ENCODE results near the gene ZNF580. TPM values are rescaled to one million over a fixed set of nuclear protein-coding genes. Genes with fewer than 3 reads are reported as not detected.

The ZNF580 gene
- total and polyA plus RNA-seq, 10 of the 15 experiments (the other 5 are each of a cell fraction or from before 2014, with no cell fraction given) = 2.3 to 31.8 (median 10.0) TPM

- peak; percentile 78 to 93 (median 81); a peak in 5 of 6 replicates for TF ChIP-seq CTCF (IDR thresholded peaks at IDR 0.05 in 2 of 3, conservative IDR thresholded peaks at IDR 0.05 in 1 of 3; ENCODE audit: control insufficient read depth in 2 of 3, extremely low read depth in 1 of 3, insufficient read depth in 1 of 3, low read depth in 3 of 3, low read length in 3 of 3)
- TF ChIP-seq ZNF207 (IDR thresholded peaks at IDR 0.05; ENCODE audit: borderline replicate concordance) = no peak
- TF ChIP-seq PAX5 (IDR thresholded peaks at IDR 0.05; ENCODE audit: borderline replicate concordance, low read depth, low read length) = no peak
- no peak for TF ChIP-seq ZNF274 (IDR thresholded peaks at IDR 0.05; ENCODE audit: insufficient read depth, insufficient read length)
- no peak for TF ChIP-seq NFYA (IDR thresholded peaks at IDR 0.05; ENCODE audit: borderline replicate concordance, low read depth, low read length)
- peak; percentile 74; the same call in 1 of the 2 replicates for TF ChIP-seq RFX5 (IDR thresholded peaks at IDR 0.05; ENCODE audit: low read depth, low read length)
- no peak for TF ChIP-seq E2F8 (IDR thresholded peaks at IDR 0.05; ENCODE audit: low read depth, partially characterized antibody)
- TF ChIP-seq ATF7 (IDR thresholded peaks at IDR 0.05; ENCODE audit: low read depth) = peak; percentile 41; the same call in 1 of the 2 replicates
- no peak for TF ChIP-seq ATF3 (IDR thresholded peaks at IDR 0.05; ENCODE audit: borderline replicate concordance, extremely low read depth, low read depth, low read length)
- no peak for TF ChIP-seq TCF12 (IDR thresholded peaks at IDR 0.05; ENCODE audit: low read depth, low read length)
- no peak for TF ChIP-seq BMI1 (IDR thresholded peaks at IDR 0.05; ENCODE audit: borderline replicate concordance)
- TF ChIP-seq SKIL (IDR thresholded peaks at IDR 0.05; ENCODE audit: low read depth, poor library complexity, severe bottlenecking) = peak; percentile 49
- peak; percentile 15 for TF ChIP-seq SP1 (IDR thresholded peaks at IDR 0.05; ENCODE audit: low read depth, low read length)
- no peak for TF ChIP-seq MTA3 (IDR thresholded peaks at IDR 0.05; ENCODE audit: borderline replicate concordance, low read length)
- TF ChIP-seq GABPA (IDR thresholded peaks at IDR 0.05; ENCODE audit: low read depth) = no peak
- TF ChIP-seq MAX (IDR thresholded peaks at IDR 0.05; ENCODE audit: low read depth, low read length) = no peak
- no peak for TF ChIP-seq SRF (IDR thresholded peaks at IDR 0.05; ENCODE audit: low read depth in 2 of 2, low read length in 2 of 2)
- no peak for TF ChIP-seq ZBED1 (IDR thresholded peaks at IDR 0.05; ENCODE audit: borderline replicate concordance)
- no peak for TF ChIP-seq CHD4 (IDR thresholded peaks at IDR 0.05)
- TF ChIP-seq SIN3A (IDR thresholded peaks at IDR 0.05; ENCODE audit: low read depth, low read length) = peak; percentile 73; the same call in 1 of the 2 replicates
- no peak for TF ChIP-seq USF1 (IDR thresholded peaks at IDR 0.05; ENCODE audit: borderline replicate concordance, extremely low read length, insufficient read depth, low read depth, low read length)
Observed at GRCh38 chr19:55605637-55606470, 34.9 kb upstream of the ZNF580 start, which contains the start of gene ZNF865 (continued).
